Activated T-cell treated with anti-CD3 and anti-CD28 coated beads, Interleukin-2, amount 50 U/mL, for 24 hours (primary cell): Measurements from ENCODE around the gene CPN2.
A peak's percentile ranks its signal among the peaks of the same experiment; 100 is the strongest.

Experiments used
- DNase-seq: peaks from one replicate; pipeline ENCODE4 v3.0.0-alpha.2; 2020
- H3K27ac Mint-ChIP-seq: 2 replicates; pipeline ENCODE4 v1.8.0; 2020; ENCODE audit warnings: mild to moderate bottlenecking, mixed read lengths
- H3K27me3 Mint-ChIP-seq: 2 replicates; pipeline ENCODE4 v1.8.0; 2020; ENCODE audit warnings: mixed read lengths
- H3K36me3 Mint-ChIP-seq: 2 replicates; pipeline ENCODE4 v1.8.0; 2020; ENCODE audit warnings: low read depth, mixed read lengths
- H3K4me1 Mint-ChIP-seq: 2 replicates; pipeline ENCODE4 v1.8.0; 2020; ENCODE audit warnings: low read depth, mixed read lengths
- H3K4me3 Mint-ChIP-seq: 2 replicates; pipeline ENCODE4 v1.8.0; 2020; ENCODE audit warnings: mild to moderate bottlenecking, moderate library complexity, mixed read lengths
- H3K9me3 Mint-ChIP-seq: 2 replicates; pipeline ENCODE4 v1.8.0; 2020; ENCODE audit warnings: mixed read lengths

The CPN2 gene

GRCh38 chr3:194351952-194352536, 916 bp upstream of the CPN2 start:
- H3K9me3 Mint-ChIP-seq: no peaks in the 10 kb centered on the region
- H3K4me3 Mint-ChIP-seq: no peak overlapping the region
- H3K27me3 Mint-ChIP-seq: no peaks in the 10 kb centered on the region
- no peaks in the 10 kb centered on the region for H3K4me1 Mint-ChIP-seq
- H3K36me3 Mint-ChIP-seq: no peaks in the 10 kb centered on the region
- no peak for DNase-seq
- no peak overlapping the region for H3K27ac Mint-ChIP-seq

GRCh38 chr3:194350726-194351071, 429 bp downstream of the CPN2 start:
- Mint-ChIP-seq H3K4me1 (no peaks in the 10 kb centered on the region), H3K27me3 (no peaks in the 10 kb centered on the region)
- DNase-seq: no peak

GRCh38 chr3:194348354-194348753, 2.8 kb downstream of the CPN2 start:
- H3K9me3 Mint-ChIP-seq: no peaks in the 10 kb centered on the region
- DNase-seq: no peak
- peaks cover 3% of the 10 kb centered on the region for H3K4me1 Mint-ChIP-seq
- no peaks in the 10 kb centered on the region for H3K36me3 Mint-ChIP-seq
- no peaks in the 10 kb centered on the region for H3K27me3 Mint-ChIP-seq
- H3K4me3 Mint-ChIP-seq: no peak overlapping the region
- no peak overlapping the region for H3K27ac Mint-ChIP-seq

More at GRCh38 chr3:194350726-194351071, 429 bp downstream of the CPN2 start:
- no peaks in the 10 kb centered on the region for H3K9me3 Mint-ChIP-seq
- H3K4me3 Mint-ChIP-seq: no peak overlapping the region
- H3K27ac Mint-ChIP-seq: no peak overlapping the region
- no peaks in the 10 kb centered on the region for H3K36me3 Mint-ChIP-seq

GRCh38 chr3:194346621-194347020, 4.5 kb downstream of the CPN2 start:
- H3K4me3 Mint-ChIP-seq: no peak overlapping the region
- no peaks in the 10 kb centered on the region for H3K36me3 Mint-ChIP-seq
- H3K27me3 Mint-ChIP-seq: peaks cover 12% of the 10 kb centered on the region
- no peaks in the 10 kb centered on the region for H3K9me3 Mint-ChIP-seq
- DNase-seq: no peak
- no peak overlapping the region for H3K27ac Mint-ChIP-seq
- peaks cover 3% of the 10 kb centered on the region for H3K4me1 Mint-ChIP-seq

- Mint-ChIP-seq H3K4me1 (peaks cover 3% of the 10 kb centered on the region), H3K27ac (no peak overlapping the region), H3K9me3 (no peaks in the 10 kb centered on the region), H3K36me3 (no peaks in the 10 kb centered on the region), H3K4me3 (no peak overlapping the region), H3K27me3 (peaks cover 15% of the 10 kb centered on the region)
- DNase-seq: no peak
These were observed 5.1 kb downstream of the CPN2 start for GRCh38 chr3:194346035-194346434.

GRCh38 chr3:194344012-194344411, 7.1 kb downstream of the CPN2 start:
- Mint-ChIP-seq H3K27me3 (peaks cover 15% of the 10 kb centered on the region), H3K4me3 (no peak overlapping the region), H3K4me1 (peaks cover 3% of the 10 kb centered on the region), H3K9me3 (no peaks in the 10 kb centered on the region), H3K27ac (no peak overlapping the region), H3K36me3 (no peaks in the 10 kb centered on the region)
- peak; percentile 80 for DNase-seq

- Mint-ChIP-seq H3K4me1 (peaks cover 3% of the 10 kb centered on the region), H3K9me3 (no peaks in the 10 kb centered on the region), H3K4me3 (no peak overlapping the region), H3K27me3 (peaks cover 15% of the 10 kb centered on the region), H3K36me3 (no peaks in the 10 kb centered on the region), H3K27ac (no peak overlapping the region)
- DNase-seq: no peak
These were observed 7.6 kb downstream of the CPN2 start for GRCh38 chr3:194343561-194343893.

GRCh38 chr3:194342861-194343560, 8.1 kb downstream of the CPN2 start:
- Mint-ChIP-seq H3K4me1 (peaks cover 3% of the 10 kb centered on the region), H3K27me3 (peaks cover 15% of the 10 kb centered on the region), H3K9me3 (no peaks in the 10 kb centered on the region), H3K36me3 (no peaks in the 10 kb centered on the region), H3K4me3 (no peak overlapping the region), H3K27ac (no peak overlapping the region)
- DNase-seq: no peak

GRCh38 chr3:194340757-194341400, 10.2 kb downstream of the CPN2 start:
- Mint-ChIP-seq H3K9me3 (no peaks in the 10 kb centered on the region), H3K36me3 (no peaks in the 10 kb centered on the region), H3K27ac (no peak overlapping the region), H3K4me1 (peaks cover 3% of the 10 kb centered on the region), H3K27me3 (peaks cover 18% of the 10 kb centered on the region), H3K4me3 (no peak overlapping the region)
- no peak for DNase-seq

- DNase-seq: no peak
- Mint-ChIP-seq H3K9me3 (no peaks in the 10 kb centered on the region), H3K27me3 (peaks cover 22% of the 10 kb centered on the region), H3K4me3 (no peak overlapping the region), H3K4me1 (peaks cover 3% of the 10 kb centered on the region), H3K36me3 (no peaks in the 10 kb centered on the region), H3K27ac (no peak overlapping the region)
These were observed 11.3 kb downstream of the CPN2 start for GRCh38 chr3:194339840-194340239.

- Mint-ChIP-seq H3K9me3 (no peaks in the 10 kb centered on the region), H3K36me3 (no peaks in the 10 kb centered on the region), H3K4me1 (peaks cover 3% of the 10 kb centered on the region), H3K4me3 (no peak overlapping the region), H3K27me3 (peaks cover 22% of the 10 kb centered on the region), H3K27ac (no peak overlapping the region)
- DNase-seq: no peak
These were observed 11.8 kb downstream of the CPN2 start for GRCh38 chr3:194339356-194339755.

- no peak overlapping the region for H3K27ac Mint-ChIP-seq
- no peak overlapping the region for H3K4me3 Mint-ChIP-seq
- peaks cover 7% of the 10 kb centered on the region for H3K4me1 Mint-ChIP-seq
- no peaks in the 10 kb centered on the region for H3K36me3 Mint-ChIP-seq
- peaks cover 32% of the 10 kb centered on the region for H3K27me3 Mint-ChIP-seq
- DNase-seq: no peak
- no peaks in the 10 kb centered on the region for H3K9me3 Mint-ChIP-seq
These were observed 13.0 kb downstream of the CPN2 start for GRCh38 chr3:194337965-194338753.

- H3K9me3 Mint-ChIP-seq: no peaks in the 10 kb centered on the region
- no peaks in the 10 kb centered on the region for H3K36me3 Mint-ChIP-seq
- DNase-seq: no peak
- no peak overlapping the region for H3K4me3 Mint-ChIP-seq
- no peak overlapping the region for H3K27ac Mint-ChIP-seq
- H3K4me1 Mint-ChIP-seq: peaks cover 9% of the 10 kb centered on the region
- H3K27me3 Mint-ChIP-seq: peaks cover 35% of the 10 kb centered on the region
These were observed 14.3 kb downstream of the CPN2 start for GRCh38 chr3:194336601-194337355.

GRCh38 chr3:194333981-194334320, 17.2 kb downstream of the CPN2 start:
- Mint-ChIP-seq H3K9me3 (no peaks in the 10 kb centered on the region), H3K4me3 (peak overlapping the region; percentile 73), H3K27me3 (peaks cover 49% of the 10 kb centered on the region), H3K4me1 (peaks cover 9% of the 10 kb centered on the region), H3K36me3 (no peaks in the 10 kb centered on the region), H3K27ac (no peak overlapping the region)
- no peak for DNase-seq
